ENCODE results near the gene TF. TPM values are rescaled to one million over a fixed set of nuclear protein-coding genes. Genes with fewer than 3 reads are reported as not detected.

TF gene
- polyA plus RNA-seq, 1 of the 3 experiments (the other 2 are of a cell fraction) = 0.08 TPM

DNA sequence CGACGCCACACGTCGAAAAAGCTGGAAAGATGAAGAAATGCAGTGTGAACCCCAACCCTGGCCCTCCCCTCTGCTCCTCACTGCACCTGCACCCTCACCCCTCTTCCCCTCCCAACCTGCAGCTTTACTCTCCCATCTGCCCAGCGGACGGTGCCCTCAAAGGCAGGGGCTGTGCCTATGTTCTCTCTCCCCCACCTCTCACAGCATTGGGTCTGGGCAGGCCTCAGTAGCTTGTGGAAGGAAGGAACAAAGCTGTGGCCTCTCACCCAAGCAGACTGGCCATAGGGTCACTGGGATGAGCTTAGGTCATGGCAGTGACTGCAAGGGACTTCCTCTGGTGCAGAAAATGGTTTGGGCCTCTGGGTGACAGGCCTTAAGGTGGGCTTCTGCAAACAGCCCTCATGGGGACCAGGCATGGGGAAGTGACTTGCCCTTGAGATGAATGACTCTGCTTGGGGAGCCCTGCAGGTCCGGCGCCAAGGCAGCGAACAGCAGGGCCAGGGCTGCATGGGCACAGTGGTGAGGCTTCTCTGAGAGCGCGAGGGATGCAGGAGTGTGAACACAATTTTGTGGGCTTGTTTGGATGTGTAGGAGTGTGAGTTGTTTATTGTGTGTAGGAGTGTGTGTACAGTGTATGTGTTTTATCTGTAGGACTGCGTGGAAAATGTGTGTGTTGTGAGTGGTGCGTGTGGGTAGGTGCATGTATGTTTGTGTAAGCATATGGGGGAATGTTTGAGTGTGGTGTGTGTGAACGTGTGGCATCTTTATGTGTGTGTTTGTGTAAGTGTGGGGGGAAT lies 88.6 kb downstream of the TF start:
- H3K27me3 ChIP-seq (ENCODE audit: insufficient read depth) = no peaks in the 10 kb centered on the region
- H3K4me3 ChIP-seq (ENCODE audit: low read depth in 2 of 2, low read length in 1 of 2) = no peak overlapping the region
- H3K79me2 ChIP-seq (ENCODE audit: insufficient read depth) = no peaks in the 10 kb centered on the region
- no peaks in the 10 kb centered on the region for H3F3A ChIP-seq (replicated peaks; ENCODE audit: insufficient read depth)
- no peaks in the 10 kb centered on the region for H3K9me3 ChIP-seq
- H3K27ac ChIP-seq (ENCODE audit: low read depth in 2 of 2, low read length in 1 of 2) = no peak overlapping the region
- no peak overlapping the region for H2AFZ ChIP-seq (ENCODE audit: low read depth)
- H4K20me1 ChIP-seq (ENCODE audit: insufficient read depth) = no peaks in the 10 kb centered on the region
- no peak overlapping the region for H3K9ac ChIP-seq
- no peaks in the 10 kb centered on the region for H3K4me1 ChIP-seq (ENCODE audit: control insufficient read depth in 1 of 2, insufficient read depth in 2 of 2, low read depth in 1 of 2, low read length in 1 of 2)
- H3K4me2 ChIP-seq = no peak overlapping the region
- WGBS (ENCODE audit: low lambda C conversion rate) = 92% methylated on average over 14 of the region's 14 CpGs
- no peaks in the 10 kb centered on the region for H3K9me2 ChIP-seq
- H3K36me3 ChIP-seq (replicated peaks in 1 of 2; ENCODE audit: control insufficient read depth in 1 of 2, insufficient read depth in 2 of 2, low read length in 1 of 2) = no peaks in the 10 kb centered on the region
- DNase-seq = no peak
- POLR2A ChIA-PET = no interaction called here
- CTCF ChIA-PET = no interaction called here
- TF ChIP-seq, protein P1, sequence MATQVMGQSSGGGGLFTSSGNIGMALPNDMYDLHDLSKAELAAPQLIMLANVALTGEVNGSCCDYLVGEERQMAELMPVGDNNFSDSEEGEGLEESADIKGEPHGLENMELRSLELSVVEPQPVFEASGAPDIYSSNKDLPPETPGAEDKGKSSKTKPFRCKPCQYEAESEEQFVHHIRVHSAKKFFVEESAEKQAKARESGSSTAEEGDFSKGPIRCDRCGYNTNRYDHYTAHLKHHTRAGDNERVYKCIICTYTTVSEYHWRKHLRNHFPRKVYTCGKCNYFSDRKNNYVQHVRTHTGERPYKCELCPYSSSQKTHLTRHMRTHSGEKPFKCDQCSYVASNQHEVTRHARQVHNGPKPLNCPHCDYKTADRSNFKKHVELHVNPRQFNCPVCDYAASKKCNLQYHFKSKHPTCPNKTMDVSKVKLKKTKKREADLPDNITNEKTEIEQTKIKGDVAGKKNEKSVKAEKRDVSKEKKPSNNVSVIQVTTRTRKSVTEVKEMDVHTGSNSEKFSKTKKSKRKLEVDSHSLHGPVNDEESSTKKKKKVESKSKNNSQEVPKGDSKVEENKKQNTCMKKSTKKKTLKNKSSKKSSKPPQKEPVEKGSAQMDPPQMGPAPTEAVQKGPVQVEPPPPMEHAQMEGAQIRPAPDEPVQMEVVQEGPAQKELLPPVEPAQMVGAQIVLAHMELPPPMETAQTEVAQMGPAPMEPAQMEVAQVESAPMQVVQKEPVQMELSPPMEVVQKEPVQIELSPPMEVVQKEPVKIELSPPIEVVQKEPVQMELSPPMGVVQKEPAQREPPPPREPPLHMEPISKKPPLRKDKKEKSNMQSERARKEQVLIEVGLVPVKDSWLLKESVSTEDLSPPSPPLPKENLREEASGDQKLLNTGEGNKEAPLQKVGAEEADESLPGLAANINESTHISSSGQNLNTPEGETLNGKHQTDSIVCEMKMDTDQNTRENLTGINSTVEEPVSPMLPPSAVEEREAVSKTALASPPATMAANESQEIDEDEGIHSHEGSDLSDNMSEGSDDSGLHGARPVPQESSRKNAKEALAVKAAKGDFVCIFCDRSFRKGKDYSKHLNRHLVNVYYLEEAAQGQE (IDR thresholded peaks at IDR 0.05; ENCODE audit: low read depth, low read length) = no peak
- TF ChIP-seq NFIC (IDR thresholded peaks at IDR 0.05; ENCODE audit: borderline replicate concordance) (no peak), FOSL2 (IDR thresholded peaks at IDR 0.05; ENCODE audit: borderline replicate concordance, low read depth) (no peak), TAF1 (IDR thresholded peaks at IDR 0.05; ENCODE audit: borderline replicate concordance, low read depth, low read length) (no peak), GATA2 (CRISPR knock-in tag; IDR thresholded peaks at IDR 0.05) (no peak), TEAD4 (IDR thresholded peaks at IDR 0.05; ENCODE audit: borderline replicate concordance, insufficient read depth) (no peak), USF1 (IDR thresholded peaks at IDR 0.05; ENCODE audit: borderline replicate concordance, low read depth) (no peak), IRF3 (IDR thresholded peaks at IDR 0.05; ENCODE audit: low read depth, low read length) (no peak), POLR2AphosphoS5 (IDR thresholded peaks at IDR 0.05; ENCODE audit: low read depth, low read length) (no peak), JUND (IDR thresholded peaks at IDR 0.05) (no peak), MXI1 (IDR thresholded peaks at IDR 0.05; ENCODE audit: low read depth, low read length) (no peak)
- TF ChIP-seq, protein P2, sequence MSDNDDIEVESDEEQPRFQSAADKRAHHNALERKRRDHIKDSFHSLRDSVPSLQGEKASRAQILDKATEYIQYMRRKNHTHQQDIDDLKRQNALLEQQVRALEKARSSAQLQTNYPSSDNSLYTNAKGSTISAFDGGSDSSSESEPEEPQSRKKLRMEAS (IDR thresholded peaks at IDR 0.05; ENCODE audit: low read depth) = no peak
- TF ChIP-seq, protein P3, sequence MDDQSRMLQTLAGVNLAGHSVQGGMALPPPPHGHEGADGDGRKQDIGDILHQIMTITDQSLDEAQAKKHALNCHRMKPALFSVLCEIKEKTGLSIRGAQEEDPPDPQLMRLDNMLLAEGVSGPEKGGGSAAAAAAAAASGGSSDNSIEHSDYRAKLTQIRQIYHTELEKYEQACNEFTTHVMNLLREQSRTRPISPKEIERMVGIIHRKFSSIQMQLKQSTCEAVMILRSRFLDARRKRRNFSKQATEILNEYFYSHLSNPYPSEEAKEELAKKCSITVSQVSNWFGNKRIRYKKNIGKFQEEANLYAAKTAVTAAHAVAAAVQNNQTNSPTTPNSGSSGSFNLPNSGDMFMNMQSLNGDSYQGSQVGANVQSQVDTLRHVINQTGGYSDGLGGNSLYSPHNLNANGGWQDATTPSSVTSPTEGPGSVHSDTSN (IDR thresholded peaks at IDR 0.05) = no peak
